ENCODE results near the gene GBE1. TPM values are rescaled to one million over a fixed set of nuclear protein-coding genes. Genes with fewer than 3 reads are reported as not detected.

The GBE1 gene
- total RNA-seq, 4 donors from 2014 or later = 22.2 to 27.8 (median 25.3) TPM

DNA sequence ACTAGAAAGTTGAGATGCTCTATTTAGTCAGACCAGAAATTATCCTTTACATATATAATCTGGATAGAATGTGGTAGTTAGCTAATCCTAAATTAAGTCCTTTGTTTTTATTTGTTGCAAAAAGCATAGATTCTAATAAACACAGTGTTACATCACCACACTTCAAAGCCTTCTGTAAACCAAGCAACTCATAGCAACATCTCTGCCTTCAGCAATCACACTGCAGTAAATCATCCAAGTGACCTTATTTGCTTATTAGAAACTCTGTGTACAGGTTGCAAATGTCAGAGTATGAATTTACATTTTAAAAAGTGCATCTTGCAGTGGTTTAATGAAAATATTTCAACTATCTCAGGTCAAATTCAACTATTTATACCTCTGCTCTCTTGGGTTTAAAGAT lies 242.5 kb downstream of the GBE1 start:
- H3K4me3 ChIP-seq = no peak overlapping the region
- H3K27me3 ChIP-seq = no peaks in the 10 kb centered on the region
- intact Hi-C loops (cut with DNase I) = no loop called here
- TF ChIP-seq EP300 (IDR thresholded peaks at IDR 0.05) = no peak
- TF ChIP-seq POLR2AphosphoS5 (IDR thresholded peaks at IDR 0.05) = no peak
- no peak for TF ChIP-seq POLR2A (IDR thresholded peaks at IDR 0.05; ENCODE audit: low read depth)
- TF ChIP-seq, protein P1, sequence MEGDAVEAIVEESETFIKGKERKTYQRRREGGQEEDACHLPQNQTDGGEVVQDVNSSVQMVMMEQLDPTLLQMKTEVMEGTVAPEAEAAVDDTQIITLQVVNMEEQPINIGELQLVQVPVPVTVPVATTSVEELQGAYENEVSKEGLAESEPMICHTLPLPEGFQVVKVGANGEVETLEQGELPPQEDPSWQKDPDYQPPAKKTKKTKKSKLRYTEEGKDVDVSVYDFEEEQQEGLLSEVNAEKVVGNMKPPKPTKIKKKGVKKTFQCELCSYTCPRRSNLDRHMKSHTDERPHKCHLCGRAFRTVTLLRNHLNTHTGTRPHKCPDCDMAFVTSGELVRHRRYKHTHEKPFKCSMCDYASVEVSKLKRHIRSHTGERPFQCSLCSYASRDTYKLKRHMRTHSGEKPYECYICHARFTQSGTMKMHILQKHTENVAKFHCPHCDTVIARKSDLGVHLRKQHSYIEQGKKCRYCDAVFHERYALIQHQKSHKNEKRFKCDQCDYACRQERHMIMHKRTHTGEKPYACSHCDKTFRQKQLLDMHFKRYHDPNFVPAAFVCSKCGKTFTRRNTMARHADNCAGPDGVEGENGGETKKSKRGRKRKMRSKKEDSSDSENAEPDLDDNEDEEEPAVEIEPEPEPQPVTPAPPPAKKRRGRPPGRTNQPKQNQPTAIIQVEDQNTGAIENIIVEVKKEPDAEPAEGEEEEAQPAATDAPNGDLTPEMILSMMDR (IDR thresholded peaks at IDR 0.05) = no peak
- H3K9me3 ChIP-seq = no peaks in the 10 kb centered on the region
- no peaks in the 10 kb centered on the region for H3K4me1 ChIP-seq
- no peaks in the 10 kb centered on the region for H3K36me3 ChIP-seq
- H3K27ac ChIP-seq (replicated peaks in 1 of 4) = no peak overlapping the region
- no peak for DNase-seq (ENCODE audit: extremely low spot score)

DNA sequence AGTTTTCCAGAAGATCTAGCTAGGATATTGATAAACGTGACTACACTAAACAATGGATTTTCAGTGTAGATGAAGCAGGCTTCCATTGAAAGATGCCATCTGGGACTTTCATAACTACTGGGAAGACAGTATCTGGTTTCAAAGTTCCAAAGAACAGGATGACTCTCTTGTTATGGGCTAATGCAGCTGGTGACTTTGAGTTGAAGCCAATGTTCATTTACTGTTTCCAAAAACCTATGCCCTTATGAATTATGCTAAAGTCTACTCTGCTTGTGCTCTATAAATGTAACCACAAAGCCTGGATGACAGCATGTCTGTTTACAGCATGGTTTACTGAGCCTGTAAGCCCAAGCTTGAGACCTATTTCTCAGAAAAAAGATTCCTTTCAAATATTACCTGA lies 245.4 kb downstream of the GBE1 start:
- no peaks in the 10 kb centered on the region for H3K4me1 ChIP-seq

DNA sequence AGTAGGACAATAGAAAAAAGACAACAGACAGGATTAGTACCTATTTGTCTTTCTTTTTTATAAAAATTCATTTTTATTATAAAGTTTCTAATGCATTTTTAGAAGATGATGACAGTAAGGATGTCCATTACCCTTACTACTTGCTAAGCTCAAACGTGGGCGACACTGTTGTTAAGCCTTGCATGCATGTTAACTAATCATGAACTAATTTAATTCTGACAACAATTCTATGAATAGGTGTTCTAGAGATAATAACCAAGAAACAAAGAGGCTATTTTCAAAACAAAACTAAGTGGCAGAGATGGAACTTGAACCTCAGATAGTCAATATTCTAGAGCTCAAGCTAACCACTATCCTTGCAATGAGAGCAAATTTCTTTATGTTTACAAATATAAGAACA lies 247.9 kb downstream of the GBE1 start:
- no peaks in the 10 kb centered on the region for H3K4me1 ChIP-seq
- WGBS = 95% methylated on average over 2 of the region's 2 CpGs
- DNase-seq (ENCODE audit: extremely low spot score) = no peak
- H3K27me3 ChIP-seq = no peaks in the 10 kb centered on the region
- intact Hi-C loops (cut with DNase I) = no loop called here
- H3K36me3 ChIP-seq = peaks cover 0 to 3% (median 0%) of the 10 kb centered on the region in 4 donors
- H3K27ac ChIP-seq (replicated peaks in 1 of 4) = no peak overlapping the region
- H3K9me3 ChIP-seq = no peaks in the 10 kb centered on the region
- TF ChIP-seq, protein P1 (IDR thresholded peaks at IDR 0.05) = no peak
- TF ChIP-seq EP300 (IDR thresholded peaks at IDR 0.05) (no peak), POLR2A (IDR thresholded peaks at IDR 0.05; ENCODE audit: low read depth) (no peak), POLR2AphosphoS5 (IDR thresholded peaks at IDR 0.05) (no peak)
- H3K4me3 ChIP-seq = no peak overlapping the region

More for the DNA sequence above, 245.4 kb downstream of the GBE1 start:
- intact Hi-C loops (cut with DNase I) = no loop called here
- Histone ChIP-seq H3K36me3 (no peaks in the 10 kb centered on the region), H3K27me3 (no peaks in the 10 kb centered on the region), H3K9me3 (no peaks in the 10 kb centered on the region), H3K4me3 (no peak overlapping the region), H3K27ac (replicated peaks in 1 of 4) (no peak overlapping the region)
- TF ChIP-seq, protein P1 (IDR thresholded peaks at IDR 0.05) = no peak
- no peak for TF ChIP-seq POLR2AphosphoS5 (IDR thresholded peaks at IDR 0.05)
- no peak for TF ChIP-seq EP300 (IDR thresholded peaks at IDR 0.05)
- TF ChIP-seq POLR2A (IDR thresholded peaks at IDR 0.05; ENCODE audit: low read depth) = no peak
- 68% methylated on average over 1 of the region's 1 CpG for WGBS
- no peak for DNase-seq (ENCODE audit: extremely low spot score)

DNA sequence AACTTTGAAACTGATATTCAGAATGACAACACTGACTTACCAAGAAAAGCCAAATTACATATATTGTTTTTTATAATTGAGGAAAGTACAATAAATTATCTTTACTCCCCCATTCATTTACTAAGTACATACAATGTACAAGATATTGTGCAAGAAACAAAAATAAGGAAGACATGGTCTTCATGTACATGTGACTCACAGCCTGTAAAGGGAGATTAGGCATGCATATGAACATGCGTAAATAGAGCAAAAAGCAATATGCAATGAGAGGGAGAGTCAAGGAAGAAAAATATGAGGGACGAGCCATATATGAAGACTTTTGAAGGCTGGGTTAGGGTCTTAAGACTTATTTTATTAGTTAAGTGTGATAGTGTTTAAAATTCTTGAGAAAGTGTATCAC lies 258.4 kb downstream of the GBE1 start:
- Histone ChIP-seq H3K4me1 (no peaks in the 10 kb centered on the region), H3K27me3 (no peaks in the 10 kb centered on the region), H3K27ac (replicated peaks in 1 of 4) (no peak overlapping the region), H3K36me3 (peaks cover 0 to 21% (median 0%) of the 10 kb centered on the region in 4 donors), H3K4me3 (no peak overlapping the region), H3K9me3 (no peaks in the 10 kb centered on the region)
- no peak for TF ChIP-seq POLR2A (IDR thresholded peaks at IDR 0.05; ENCODE audit: low read depth)
- TF ChIP-seq POLR2AphosphoS5 (IDR thresholded peaks at IDR 0.05) = no peak
- TF ChIP-seq EP300 (IDR thresholded peaks at IDR 0.05) = no peak
- TF ChIP-seq, protein P1 (IDR thresholded peaks at IDR 0.05) = no peak
- DNase-seq (ENCODE audit: extremely low spot score) = no peak
- WGBS = 96% methylated on average over 2 of the region's 2 CpGs
- intact Hi-C loops (cut with DNase I) = no loop called here

DNA sequence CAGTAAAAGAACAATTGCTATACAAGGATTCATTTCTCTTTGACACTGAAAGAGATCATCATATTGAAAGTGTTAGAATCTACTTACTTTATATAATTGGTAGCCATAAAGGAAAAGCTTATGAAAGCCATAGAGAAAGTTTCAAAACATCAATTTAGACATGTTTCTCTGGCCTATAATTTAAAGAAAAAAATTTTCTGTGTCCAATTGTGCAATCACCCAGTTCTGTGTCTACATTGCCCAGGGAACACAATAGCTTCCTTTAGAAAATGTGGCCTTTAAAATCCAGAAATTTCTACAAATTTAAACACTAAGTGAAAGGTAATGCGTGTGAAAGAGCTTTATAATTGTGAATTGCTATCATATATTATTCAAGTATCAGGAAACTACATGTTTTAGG lies 259.2 kb downstream of the GBE1 start:
- TF ChIP-seq, protein P1 (IDR thresholded peaks at IDR 0.05) = no peak
- TF ChIP-seq EP300 (IDR thresholded peaks at IDR 0.05) = no peak
- TF ChIP-seq POLR2AphosphoS5 (IDR thresholded peaks at IDR 0.05) = no peak
- no peak for TF ChIP-seq POLR2A (IDR thresholded peaks at IDR 0.05; ENCODE audit: low read depth)
- Histone ChIP-seq H3K27ac (replicated peaks in 1 of 4) (no peak overlapping the region), H3K36me3 (peaks cover 0 to 18% (median 0%) of the 10 kb centered on the region in 4 donors), H3K27me3 (no peaks in the 10 kb centered on the region), H3K9me3 (no peaks in the 10 kb centered on the region), H3K4me1 (no peaks in the 10 kb centered on the region), H3K4me3 (no peak overlapping the region)
- DNase-seq (ENCODE audit: extremely low spot score) = no peak
- WGBS = 91% methylated on average over 1 of the region's 1 CpG
- intact Hi-C loops (cut with DNase I) = no loop called here
